ENCODE data around the gene DET1.
"Not testable (repeated sequence)": the region's sequence is repeated elsewhere in the genome, so short reads cannot be mapped to it uniquely, and the experiment has no call there.

DET1 gene

DNA sequence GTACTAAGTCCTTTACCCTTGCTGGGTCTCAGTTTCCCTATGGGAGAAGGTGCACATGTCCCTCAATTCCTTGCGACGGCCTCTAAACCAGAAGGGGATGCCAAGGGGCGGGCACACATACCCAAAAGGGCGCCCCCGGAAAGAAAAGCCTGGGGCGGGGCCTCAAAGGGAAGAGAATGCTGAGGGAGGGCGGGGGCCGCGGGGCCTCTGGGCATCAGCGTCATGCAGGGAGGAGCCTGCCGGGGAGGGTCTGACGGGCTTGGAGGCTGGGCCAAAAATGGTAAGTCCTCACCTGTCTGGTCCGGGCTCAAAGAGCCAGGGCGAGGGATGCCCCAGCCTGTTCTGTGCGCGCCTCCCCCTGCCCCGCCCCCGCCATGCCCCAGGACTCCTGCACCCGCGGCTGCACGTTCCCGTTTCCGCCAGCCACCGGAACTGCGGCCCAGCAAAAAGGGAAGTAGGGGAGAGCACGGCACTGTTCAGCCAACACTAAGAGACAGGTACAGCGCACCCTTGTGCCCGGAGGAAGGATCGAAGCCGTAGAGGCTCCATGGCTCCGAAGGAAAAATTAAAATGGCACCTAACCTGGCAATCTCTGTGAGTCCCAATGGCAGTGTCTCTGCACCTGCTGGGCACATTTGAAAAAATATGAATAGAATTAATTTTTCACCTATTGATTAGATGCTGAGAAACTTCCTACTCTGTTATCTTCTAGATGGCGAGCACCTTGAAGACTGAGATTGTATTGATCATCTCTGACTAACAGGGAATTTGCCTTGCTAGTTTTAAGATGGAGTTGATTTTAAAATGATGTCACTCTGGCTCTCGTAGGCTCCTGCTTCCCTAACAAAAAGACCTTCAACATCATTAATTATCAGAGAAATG is at the start of gene DET1:
TSS of gene DET1 (minus strand) at position 434 of the 882 bp plus-strand sequence. CDS start 14,976 bp downstream, outside the sequence.
- peaks cover 2% of the 10 kb centered on the region for H3K36me3 Mint-ChIP-seq
- H3K4me3 Mint-ChIP-seq = peak within 1 kb of the TSS; percentile 92
- H3K9me3 Mint-ChIP-seq = no peaks in the 10 kb centered on the region
- H3K27ac Mint-ChIP-seq = peak within 1 kb of the TSS; percentile 77
- H3K4me1 Mint-ChIP-seq = peaks cover 7% of the 10 kb centered on the region
- H3K27me3 Mint-ChIP-seq = no peaks in the 10 kb centered on the region
- peak; percentile 81 to 90 for DNase-seq (ENCODE audit: low spot score in 2 of 2)
- peak; percentile 90 for ATAC-seq (ENCODE audit: low read depth)

DNA sequence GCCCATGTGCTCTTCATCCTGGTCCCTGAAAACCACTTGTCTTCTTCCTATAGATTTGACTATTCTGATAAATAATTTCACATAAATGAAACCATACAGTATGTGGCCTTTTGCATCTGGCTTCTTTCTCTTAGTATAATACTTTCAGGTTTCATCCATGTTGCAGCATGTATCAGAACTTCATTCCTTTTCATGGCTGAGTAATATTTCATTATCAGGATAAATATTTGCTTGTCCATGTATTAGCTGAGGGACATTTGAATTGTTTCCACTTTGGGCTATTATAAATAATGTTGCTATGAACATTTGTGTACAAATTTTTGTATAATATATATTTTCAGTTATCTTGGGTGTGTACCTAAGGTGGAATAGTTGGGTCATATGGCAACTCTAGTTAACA is 44.9 kb upstream of the DET1 start:
- no peak for ATAC-seq (ENCODE audit: low read depth)
- no peaks in the 10 kb centered on the region for H3K36me3 Mint-ChIP-seq
- DNase-seq (ENCODE audit: low spot score in 2 of 2) = no peak
- H3K27ac Mint-ChIP-seq = no peak overlapping the region
- no peaks in the 10 kb centered on the region for H3K4me1 Mint-ChIP-seq
- H3K27me3 Mint-ChIP-seq = peaks cover 2% of the 10 kb centered on the region
- H3K4me3 Mint-ChIP-seq = no peak overlapping the region
- no peaks in the 10 kb centered on the region for H3K9me3 Mint-ChIP-seq

GRCh38 chr15:88590759-88591158 is 44.3 kb upstream of the DET1 start:
- no peak overlapping the region for H3K4me3 Mint-ChIP-seq
- DNase-seq (ENCODE audit: low spot score in 2 of 2) = no peak
- H3K4me1 Mint-ChIP-seq = no peaks in the 10 kb centered on the region
- ATAC-seq (ENCODE audit: low read depth) = no peak
- H3K27ac Mint-ChIP-seq = no peak overlapping the region
- H3K36me3 Mint-ChIP-seq = no peaks in the 10 kb centered on the region
- no peaks in the 10 kb centered on the region for H3K9me3 Mint-ChIP-seq
- no peaks in the 10 kb centered on the region for H3K27me3 Mint-ChIP-seq

GRCh38 chr15:88586401-88587162 is 40.1 kb upstream of the DET1 start:
- ATAC-seq (ENCODE audit: low read depth) (no peak), DNase-seq (ENCODE audit: low spot score in 2 of 2) (no peak)
- Mint-ChIP-seq H3K36me3 (peaks cover 3% of the 10 kb centered on the region), H3K4me3 (no peak overlapping the region), H3K4me1 (no peaks in the 10 kb centered on the region), H3K27me3 (peaks cover 1% of the 10 kb centered on the region), H3K9me3 (no peaks in the 10 kb centered on the region), H3K27ac (no peak overlapping the region)

DNA sequence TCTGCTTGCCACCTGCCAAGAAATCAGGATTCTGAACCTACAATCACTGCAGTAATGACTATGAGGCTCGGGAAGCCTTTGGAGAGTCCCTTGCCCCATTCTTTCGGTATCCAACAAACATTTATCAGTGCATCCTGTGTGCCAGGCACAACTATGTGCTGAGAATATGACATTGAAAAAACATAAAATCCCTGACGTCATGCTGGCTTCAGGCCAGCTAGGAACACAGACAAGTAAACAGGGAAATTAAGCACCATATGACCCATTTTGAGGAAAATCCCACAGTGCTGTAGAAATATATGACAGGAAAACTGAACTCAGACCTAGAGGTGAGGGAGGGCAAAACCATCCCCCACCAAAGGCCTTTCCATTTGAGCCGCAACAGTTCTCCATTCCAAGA is 34.1 kb upstream of the DET1 start:
- peaks cover 1% of the 10 kb centered on the region for H3K27me3 Mint-ChIP-seq
- no peak for DNase-seq (ENCODE audit: low spot score in 2 of 2)
- H3K9me3 Mint-ChIP-seq = no peaks in the 10 kb centered on the region
- H3K27ac Mint-ChIP-seq = no peak overlapping the region
- no peak for ATAC-seq (ENCODE audit: low read depth)
- H3K36me3 Mint-ChIP-seq = peaks cover 3% of the 10 kb centered on the region
- H3K4me3 Mint-ChIP-seq = no peak overlapping the region
- no peaks in the 10 kb centered on the region for H3K4me1 Mint-ChIP-seq

GRCh38 chr15:88579322-88579721 is 32.8 kb upstream of the DET1 start:
- H3K36me3 Mint-ChIP-seq = peaks cover 3% of the 10 kb centered on the region
- no peak overlapping the region for H3K27ac Mint-ChIP-seq
- ATAC-seq (ENCODE audit: low read depth) (no peak), DNase-seq (ENCODE audit: low spot score in 2 of 2) (no peak)
- H3K9me3 Mint-ChIP-seq = no peaks in the 10 kb centered on the region
- peaks cover 5% of the 10 kb centered on the region for H3K27me3 Mint-ChIP-seq
- H3K4me3 Mint-ChIP-seq = no peak overlapping the region
- H3K4me1 Mint-ChIP-seq = no peaks in the 10 kb centered on the region

GRCh38 chr15:88574655-88575054 is 28.2 kb upstream of the DET1 start:
- Mint-ChIP-seq H3K27me3 (peaks cover 14% of the 10 kb centered on the region), H3K9me3 (no peaks in the 10 kb centered on the region), H3K27ac (no peak overlapping the region), H3K4me1 (no peaks in the 10 kb centered on the region), H3K4me3 (no peak overlapping the region), H3K36me3 (peaks cover 2% of the 10 kb centered on the region)
- no peak for DNase-seq (ENCODE audit: low spot score in 2 of 2)
- ATAC-seq (ENCODE audit: low read depth) = no peak

DNA sequence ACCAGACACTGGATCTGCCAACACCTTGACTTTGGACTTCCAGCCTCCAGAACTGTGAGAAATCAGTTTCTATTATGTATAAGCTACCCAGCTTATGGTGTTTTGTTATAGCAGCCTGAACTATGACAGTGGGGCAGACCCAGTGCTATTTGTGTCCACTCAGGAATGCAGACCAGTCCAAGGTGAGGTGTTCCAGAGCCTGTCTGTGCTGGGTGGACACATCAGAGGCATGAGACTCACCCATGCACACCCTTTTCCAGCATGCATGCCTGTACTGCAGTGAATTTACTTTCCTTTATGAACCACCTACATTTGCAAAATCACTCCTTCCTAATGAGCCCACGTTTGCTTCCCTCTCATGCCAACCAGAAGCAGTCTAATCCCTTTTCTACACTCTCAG is 27.6 kb upstream of the DET1 start:
- ATAC-seq (ENCODE audit: low read depth) = no peak

GRCh38 chr15:88571852-88572259 is 25.4 kb upstream of the DET1 start:
- H3K27me3 Mint-ChIP-seq = peaks cover 16% of the 10 kb centered on the region

More for the DNA sequence above, 27.6 kb upstream of the DET1 start:
- peaks cover 14% of the 10 kb centered on the region for H3K27me3 Mint-ChIP-seq
- no peak overlapping the region for H3K27ac Mint-ChIP-seq
- no peak overlapping the region for H3K4me3 Mint-ChIP-seq
- H3K36me3 Mint-ChIP-seq = peaks cover 2% of the 10 kb centered on the region
- no peak for DNase-seq (ENCODE audit: low spot score in 2 of 2)
- H3K9me3 Mint-ChIP-seq = no peaks in the 10 kb centered on the region
- no peaks in the 10 kb centered on the region for H3K4me1 Mint-ChIP-seq

DNA sequence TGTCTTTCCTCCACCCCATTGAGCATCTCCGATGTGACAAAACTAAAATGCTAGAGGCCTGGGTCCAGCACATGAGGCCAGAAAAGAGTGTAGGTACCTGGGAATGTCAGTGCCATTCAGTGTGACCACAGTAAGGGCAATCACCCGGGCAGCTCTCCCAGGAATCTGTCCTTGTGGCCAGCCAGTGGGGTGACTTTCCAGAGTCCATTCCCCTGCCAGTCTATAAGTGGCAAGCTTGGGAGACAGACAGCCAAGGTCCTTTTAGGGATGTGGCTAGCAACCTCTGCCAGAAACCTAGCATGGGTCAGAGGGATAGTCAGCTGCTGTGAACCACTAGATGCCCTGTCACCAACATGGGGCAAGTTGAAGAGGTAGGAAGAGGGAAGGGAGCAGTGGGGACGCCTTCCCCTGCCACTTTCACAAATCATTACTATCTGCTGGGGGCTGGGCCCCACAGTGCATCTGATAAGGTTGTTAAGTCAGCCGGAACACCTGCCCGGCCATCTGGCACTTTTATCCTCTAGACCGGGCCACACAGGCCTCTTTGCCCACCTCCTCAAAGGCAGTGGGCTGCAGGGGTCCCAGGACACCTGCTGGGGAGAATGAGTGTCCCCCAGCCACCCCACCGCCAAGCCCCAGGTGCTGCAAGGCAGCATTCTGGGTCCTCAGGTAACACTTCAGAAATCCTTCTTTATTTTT is 24.8 kb upstream of the DET1 start:
- peaks cover 16% of the 10 kb centered on the region for H3K27me3 Mint-ChIP-seq
- H3K9me3 Mint-ChIP-seq = no peaks in the 10 kb centered on the region
- no peak overlapping the region for H3K4me3 Mint-ChIP-seq
- no peak overlapping the region for H3K27ac Mint-ChIP-seq
- H3K36me3 Mint-ChIP-seq = peaks cover 2% of the 10 kb centered on the region
- ATAC-seq (ENCODE audit: low read depth) = no peak
- H3K4me1 Mint-ChIP-seq = no peaks in the 10 kb centered on the region
- DNase-seq (ENCODE audit: low spot score in 2 of 2) = no peak

More at GRCh38 chr15:88571852-88572259, 25.4 kb upstream of the DET1 start:
- no peak for DNase-seq (ENCODE audit: low spot score in 2 of 2)
- H3K36me3 Mint-ChIP-seq = peaks cover 2% of the 10 kb centered on the region
- H3K4me3 Mint-ChIP-seq = no peak overlapping the region
- no peaks in the 10 kb centered on the region for H3K9me3 Mint-ChIP-seq
- no peak for ATAC-seq (ENCODE audit: low read depth)
- H3K27ac Mint-ChIP-seq = no peak overlapping the region
- H3K4me1 Mint-ChIP-seq = no peaks in the 10 kb centered on the region

GRCh38 chr15:88568589-88568988 is 22.1 kb upstream of the DET1 start:
- no peak overlapping the region for H3K27ac Mint-ChIP-seq
- peaks cover 12% of the 10 kb centered on the region for H3K27me3 Mint-ChIP-seq
- ATAC-seq (ENCODE audit: low read depth) (no peak), DNase-seq (ENCODE audit: low spot score in 2 of 2) (no peak)
- H3K4me1 Mint-ChIP-seq = no peaks in the 10 kb centered on the region
- H3K4me3 Mint-ChIP-seq = no peak overlapping the region
- peaks cover 2% of the 10 kb centered on the region for H3K36me3 Mint-ChIP-seq
- H3K9me3 Mint-ChIP-seq = no peaks in the 10 kb centered on the region

GRCh38 chr15:88564741-88565140 is 18.3 kb upstream of the DET1 start:
- DNase-seq (ENCODE audit: low spot score in 2 of 2) = no peak
- Mint-ChIP-seq H3K4me1 (no peaks in the 10 kb centered on the region), H3K36me3 (peaks cover 2% of the 10 kb centered on the region), H3K27me3 (peaks cover 12% of the 10 kb centered on the region), H3K4me3 (no peak overlapping the region), H3K27ac (no peak overlapping the region), H3K9me3 (no peaks in the 10 kb centered on the region)
- no peak for ATAC-seq (ENCODE audit: low read depth)

DNA sequence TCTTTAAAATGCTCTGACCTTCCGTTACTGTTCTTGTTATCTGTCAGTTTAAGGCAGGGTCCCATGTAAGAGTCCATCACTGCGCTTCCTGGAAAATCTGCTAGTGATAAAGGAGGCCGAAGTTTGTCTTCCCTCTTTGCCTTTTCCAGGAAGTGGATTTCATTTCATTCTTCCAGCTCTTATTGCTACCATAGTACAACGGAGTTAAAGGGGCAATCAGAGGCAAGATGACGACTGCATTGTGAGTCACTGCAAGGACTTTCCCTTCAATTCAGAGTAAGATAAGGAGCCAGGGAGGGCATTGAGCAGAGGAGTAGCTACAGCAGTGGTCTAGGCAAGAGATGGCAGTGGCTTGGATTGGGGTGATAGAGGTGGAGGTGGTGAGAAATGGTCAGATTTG is 17.2 kb upstream of the DET1 start:
- Mint-ChIP-seq H3K27ac (no peak overlapping the region), H3K4me1 (no peaks in the 10 kb centered on the region), H3K4me3 (no peak overlapping the region), H3K9me3 (peaks cover 1% of the 10 kb centered on the region), H3K36me3 (peaks cover 4% of the 10 kb centered on the region), H3K27me3 (peaks cover 12% of the 10 kb centered on the region)
- no peak for ATAC-seq (ENCODE audit: low read depth)
- DNase-seq (ENCODE audit: low spot score in 2 of 2) = no peak

DNA sequence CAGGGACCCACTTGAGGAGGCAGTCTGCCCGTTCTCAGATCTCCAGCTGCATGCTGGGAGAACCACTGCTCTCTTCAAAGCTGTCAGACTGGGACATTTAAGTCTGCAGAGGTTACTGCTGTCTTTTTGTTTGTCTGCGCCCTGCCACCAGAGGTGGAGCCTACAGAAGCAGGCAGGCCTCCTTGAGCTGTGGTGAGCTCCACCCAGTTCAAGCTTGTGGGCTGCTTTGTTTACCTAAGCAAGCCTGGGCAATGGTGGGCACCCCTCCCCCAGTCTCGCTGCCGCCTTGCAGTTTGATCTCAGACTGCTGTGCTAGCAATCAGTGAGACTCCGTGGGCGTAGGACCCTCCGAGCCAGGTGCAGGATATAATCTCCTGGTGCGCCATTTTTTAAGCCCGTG is 13.1 kb upstream of the DET1 start:
- not testable (repeated sequence) for H3K4me3 Mint-ChIP-seq; H3K36me3 Mint-ChIP-seq; DNase-seq (ENCODE audit: low spot score in 2 of 2); H3K27ac Mint-ChIP-seq; ATAC-seq (ENCODE audit: low read depth); H3K4me1 Mint-ChIP-seq; H3K9me3 Mint-ChIP-seq
- H3K27me3 Mint-ChIP-seq = peaks cover 15% of the 10 kb centered on the region

Measured in memory B cell (primary cell).